HepG2 (cell line): Measurements from ENCODE around the gene EML2. TPM values are rescaled to one million over a fixed set of nuclear protein-coding genes. Genes with fewer than 3 reads are reported as not detected.

Experiments
- ATAC-seq: fragments of 200-7000 bp; cut with Tn5 transposase; 3 replicates; pipeline ENCODE4 v1.9.1; 2020; ENCODE audit warnings: mild to moderate bottlenecking, moderate library complexity
- BruUV-seq: library from RNA; stranded (reverse); fragments of 400-500 nt; replicated peaks from 2 replicates; lab custom pipeline; 2021; lab: Mats Ljungman, UMichigan
- CTCF ChIA-PET: fragments of 300-600 bp; formaldehyde crosslinking; extraction: SDS; loops from one replicate; lab custom pipeline; 2021; ENCODE audit warnings: low total read pairs, inconsistent platforms, low intra/inter-chr PET ratio; lab: Yijun Ruan, JAX
- POLR2A ChIA-PET: fragments of 350-600 bp; sonication (Branson Sonifier 250); formaldehyde crosslinking; loops from one replicate; lab custom pipeline; 2020; ENCODE audit warnings: antibody characterized with exemption, inconsistent platforms; lab: Yijun Ruan, JAX
- DNase-seq: peaks from one replicate; pipeline ENCODE4 v3.0.0-alpha.2; 2015; ENCODE audit warnings: low spot score
- FAIRE-seq: peaks from 3 replicates; lab custom pipeline; 2011; peaks lifted over from hg19 to GRCh38; lab: Jason Lieb, UNC
- H2AFZ ChIP-seq: one replicate; pipeline ENCODE4 v1.6.1; 2011; ENCODE audit warnings: low read length, inconsistent platforms
- H3K27ac ChIP-seq: fragments of 300-600 bp; 3 replicates; pipeline ENCODE4 v1.8.0; 2011; ENCODE audit warnings: mixed run types, mild to moderate bottlenecking, mixed read lengths, low read length, inconsistent platforms; ENCODE audit not compliant: insufficient read depth; ENCODE audit errors: extremely low read length
- H3K27me3 ChIP-seq, 2 experiments: fragments of 200-600 bp in 1 of 2; 2 replicates in 1 of 2; 3 replicates in 1 of 2; pipeline versions ENCODE4 v1.6.0 to v1.8.0; 2011; ENCODE audit warnings: low read length in 2 of 2, mild to moderate bottlenecking in 2 of 2, moderate library complexity in 2 of 2, inconsistent platforms in 1 of 2; ENCODE audit not compliant: insufficient read depth in 2 of 2, control insufficient read depth in 1 of 2
- H3K36me3 ChIP-seq, 2 experiments: fragments of 200-600 bp in 1 of 2; replicated peaks in 1 of 2; 2 replicates in 1 of 2; 3 replicates in 1 of 2; pipeline versions ENCODE4 v1.5.1 to v1.8.0; 2011; ENCODE audit warnings: low read length in 2 of 2, inconsistent platforms in 1 of 2; ENCODE audit not compliant: insufficient read depth in 2 of 2, control insufficient read depth in 1 of 2
- H3K4me1 ChIP-seq: 2 replicates; pipeline ENCODE4 v1.5.1; 2012; ENCODE audit warnings: low read length, inconsistent platforms; ENCODE audit not compliant: insufficient read depth
- H3K4me2 ChIP-seq: 2 replicates; pipeline ENCODE4 v1.6.0; 2011; ENCODE audit warnings: low read depth, low read length, inconsistent platforms
- H3K4me3 ChIP-seq, 3 experiments: fragments of 200-600 bp in 1 of 3; sonication (generic), shearing (Covaris generic) in 1 of 3; replicated peaks in 1 of 3; 2 replicates each; pipeline ENCODE4 v1.5.1; 2011 to 2016; ENCODE audit warnings: low read length in 3 of 3, inconsistent platforms in 2 of 3, low read depth in 2 of 3, mild to moderate bottlenecking in 2 of 3, control low read depth in 1 of 3, mixed read lengths in 1 of 3; ENCODE audit not compliant: insufficient read depth in 1 of 3
- H3K79me2 ChIP-seq: one replicate; pipeline ENCODE4 v1.6.1; 2011; ENCODE audit warnings: low read length, inconsistent platforms; ENCODE audit not compliant: insufficient read depth
- H3K9ac ChIP-seq: 2 replicates; pipeline ENCODE4 v1.6.0; 2011; ENCODE audit warnings: mild to moderate bottlenecking, low read depth, low read length, inconsistent platforms; ENCODE audit not compliant: insufficient read depth
- H3K9me3 ChIP-seq: 2 replicates; pipeline ENCODE4 v1.5.1; 2012; ENCODE audit warnings: mild to moderate bottlenecking, low read length
- H4K20me1 ChIP-seq: 2 replicates; pipeline ENCODE4 v1.6.0; 2011; ENCODE audit warnings: inconsistent platforms, mild to moderate bottlenecking, low read length, moderate library complexity; ENCODE audit not compliant: insufficient read depth
- CSRNP2 ChIP-seq: sonication (generic); formaldehyde crosslinking; conservative IDR thresholded peaks from 2 replicates; pipeline ENCODE4 v1.8.0; 2022; ENCODE audit warnings: low read depth, missing genetic modification reagents
- HOMEZ ChIP-seq: IDR thresholded peaks from 2 replicates; pipeline ENCODE4 v1.6.1; 2016; ENCODE audit warnings: low read depth
- ONECUT2 ChIP-seq: sonication (generic); formaldehyde crosslinking; IDR thresholded peaks from 2 replicates; pipeline ENCODE4 v1.4.0; 2020; ENCODE audit warnings: missing genetic modification reagents
- PPARG ChIP-seq: conservative IDR thresholded peaks from 2 replicates; pipeline ENCODE4 v1.6.1; 2016; ENCODE audit warnings: missing biosample characterization, missing genetic modification reagents
- SMAD3 ChIP-seq: sonication (generic); formaldehyde crosslinking; IDR thresholded peaks from 2 replicates; pipeline ENCODE4 v1.4.0; 2020; ENCODE audit warnings: missing genetic modification reagents
- TCF12 ChIP-seq, 2 experiments: fragments of 450-650 bp in 1 of 2; sonication (generic) in 1 of 2; formaldehyde crosslinking in 1 of 2; IDR thresholded peaks; 2 replicates each; pipeline versions ENCODE4 v1.6.1 to v1.8.0; 2017 to 2022; ENCODE audit warnings: antibody characterized with exemption in 1 of 2, mild to moderate bottlenecking in 1 of 2, missing genetic modification reagents in 1 of 2, moderate library complexity in 1 of 2
- ZNF407 ChIP-seq: sonication (generic); formaldehyde crosslinking; IDR thresholded peaks from one replicate; pipeline ENCODE4 v1.5.1; 2020; ENCODE audit warnings: mild to moderate bottlenecking, missing genetic modification reagents; ENCODE audit errors: not compliant biosample characterization
- ZNF572 ChIP-seq: sonication (generic); formaldehyde crosslinking; IDR thresholded peaks from 2 replicates; pipeline ENCODE4 v1.5.1; 2020; ENCODE audit warnings: mild to moderate bottlenecking, missing genetic modification reagents
- ZNF652 ChIP-seq: IDR thresholded peaks from 2 replicates; pipeline ENCODE4 v1.6.1; 2016; ENCODE audit warnings: low read depth, borderline replicate concordance
- ZNF660 ChIP-seq: sonication (generic); formaldehyde crosslinking; IDR thresholded peaks from 2 replicates; pipeline ENCODE4 v1.5.1; 2020; ENCODE audit warnings: mild to moderate bottlenecking, low read depth, missing genetic modification reagents, borderline replicate concordance
- ZNF891 ChIP-seq: sonication (generic); formaldehyde crosslinking; IDR thresholded peaks from 2 replicates; pipeline ENCODE4 v1.5.0; 2020; ENCODE audit warnings: mild to moderate bottlenecking, missing genetic modification reagents
- WGBS: methylation state at CpG from one replicate; pipeline ENCODE4 v1.1.6; 2017; ENCODE audit warnings: low lambda C conversion rate; 5-methylcytosine and 5-hydroxymethylcytosine counted together
- in situ Hi-C: cut with HindIII; loops from 2 replicates; pipeline ENCODE4 v1.10.0; 2017; ENCODE audit warnings: low pct_unique_long_range_greater_than_20kb; ENCODE audit not compliant: extremely low pct_ligation_motif_present
- intact Hi-C: fragments of 100-400 bp; cut with micrococcal nuclease; formaldehyde crosslinking; loops from one replicate; pipeline ENCODE4 v1.10.0; 2022; ENCODE audit not compliant: unreplicated experiment
- polyA plus RNA-seq, 8 experiments: library from polyadenylated mRNA; depleted of rRNA in 3 of 8; stranded (reverse) in 7 of 8; unstranded in 1 of 8; fragments of >200 nt; fragmentation: Illumina TruSeq in 4 of 8; extraction: Trizol in 4 of 8; gene quantifications; 2 replicates each; pipeline versions ENCODE4 v1.2.1 to v1.2.3, GENCODE V29; 2011 to 2016; ENCODE audit warnings: low read depth in 4 of 8, missing spikeins in 1 of 8, mixed read lengths in 1 of 8; ENCODE audit not compliant: insufficient read depth in 1 of 8
- total RNA-seq, 5 experiments: library from RNA; depleted of rRNA; stranded (reverse); fragments of >200 nt; fragmentation: Illumina TruSeq; extraction: Trizol; gene quantifications; 2 replicates each; pipeline ENCODE4 v1.2.3, GENCODE V29; 2016; ENCODE audit warnings: low read depth in 1 of 5

The EML2 gene
- total and polyA plus RNA-seq, 2 of the 13 experiments (the other 11 are each of a cell fraction or from before 2014, with no cell fraction given) = 7.3 to 12.9 TPM

GRCh38 chr19:45663800-45664199, 24.6 kb upstream of the EML2 start (continued):
- TF ChIP-seq ZNF407 (CRISPR knock-in tag) = no peak
- TF ChIP-seq ZNF572 (CRISPR knock-in tag) = no peak
- TF ChIP-seq ONECUT2 (CRISPR knock-in tag) = no peak
- no peak for TF ChIP-seq ZNF652 (CRISPR knock-in tag)

- no peak for DNase-seq
- intact Hi-C loops = no loop called here
- no peaks in the 10 kb centered on the region for H3K79me2 ChIP-seq
- in situ Hi-C loops = no loop called here
- H3K9ac ChIP-seq = no peak overlapping the region
- no peaks in the 10 kb centered on the region for H3K36me3 ChIP-seq
- peaks cover 0 to 8% of the 10 kb centered on the region in 2 experiments; a peak in 2 of 5 replicates for H3K27me3 ChIP-seq
- WGBS = 42% methylated on average over 4 of the region's 8 CpGs
- no peak overlapping the region for H3K4me3 ChIP-seq
- H3K9me3 ChIP-seq = no peaks in the 10 kb centered on the region
- no peak for TF ChIP-seq CSRNP2 (CRISPR knock-in tag)
- no peak for TF ChIP-seq ZNF891 (CRISPR knock-in tag)
- TF ChIP-seq ZNF660 (CRISPR knock-in tag) = no peak
- no peak for TF ChIP-seq HOMEZ (CRISPR knock-in tag)
- TF ChIP-seq SMAD3 (CRISPR knock-in tag) = no peak
- no peak for TF ChIP-seq TCF12 (IDR thresholded peaks at IDR 0.05)
- no peak for TF ChIP-seq TCF12 (CRISPR knock-in tag; IDR thresholded peaks at IDR 0.05)
- TF ChIP-seq PPARG (CRISPR knock-in tag) = no peak
- no peaks in the 10 kb centered on the region for H4K20me1 ChIP-seq
- ChIA-PET POLR2A (no interaction called here), CTCF (no interaction called here)
- no peak overlapping the region for H2AFZ ChIP-seq
- no peak for FAIRE-seq
- no TSS peak for BruUV-seq
- H3K4me1 ChIP-seq = peaks cover 44% of the 10 kb centered on the region
- H3K4me2 ChIP-seq = no peak overlapping the region
- H3K27ac ChIP-seq = no peak overlapping the region
- no peak for ATAC-seq
Measured at GRCh38 chr19:45660636-45661035, 21.4 kb upstream of the EML2 start.
